ENCODE results near the gene DOCK2. TPM values are rescaled to one million over a fixed set of nuclear protein-coding genes. Genes with fewer than 3 reads are reported as not detected.

The DOCK2 gene
- total and polyA plus RNA-seq, 9 of the 15 experiments (the other 6 are each of a cell fraction or from before 2014, with no cell fraction given): 4.5 to 42.6 (median 20.5) TPM

DNA sequence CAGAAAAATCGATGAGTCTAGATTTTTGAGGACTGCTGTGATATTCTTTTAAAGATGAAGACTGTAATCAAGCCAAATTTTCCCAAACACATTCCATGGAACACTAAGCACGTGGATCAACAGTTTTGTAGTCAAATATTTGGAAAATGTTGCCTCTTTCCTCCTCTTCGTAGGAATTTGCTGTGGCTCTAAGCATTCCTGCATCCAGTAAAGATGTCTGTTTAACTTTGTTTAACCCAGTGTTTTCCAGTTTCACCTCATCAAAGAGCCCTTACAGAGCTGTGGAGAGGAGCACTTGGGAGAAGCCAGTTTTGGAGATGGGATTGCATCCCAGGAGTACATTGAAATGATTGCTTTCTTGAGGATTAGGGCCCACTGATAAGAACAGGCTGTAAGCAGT lies 284.3 kb downstream of the DOCK2 start:
- Histone ChIP-seq H4K20me1 (replicated peaks; ENCODE audit: control insufficient read depth, insufficient read depth, low read length) (no peaks in the 10 kb centered on the region), H3K4me1 (replicated peaks in 1 of 2; ENCODE audit: control insufficient read depth in 2 of 2, insufficient read depth in 2 of 2, low read length in 2 of 2) (no peaks in the 10 kb centered on the region), H3K4me3 (no peak overlapping the region), H3K9me1 (ENCODE audit: control insufficient read depth, insufficient read depth, low read length) (no peaks in the 10 kb centered on the region), H3K36me3 (ENCODE audit: control insufficient read depth, insufficient read depth, low read length) (no peaks in the 10 kb centered on the region), H3K27ac (ENCODE audit: extremely low read depth, low read depth, low read length) (no peak overlapping the region), H3K9me3 (replicated peaks; ENCODE audit: control insufficient read depth, insufficient read depth, low read depth, low read length) (no peaks in the 10 kb centered on the region), H3K4me2 (ENCODE audit: insufficient read depth, low read length) (no peak overlapping the region), H2AFZ (ENCODE audit: low read depth, low read length) (no peak overlapping the region), H3K79me2 (ENCODE audit: control insufficient read depth, insufficient read depth, low read length) (no peaks in the 10 kb centered on the region), H3K27me3 (ENCODE audit: control insufficient read depth in 2 of 2, insufficient read depth in 2 of 2, low read length in 2 of 2) (no peaks in the 10 kb centered on the region), H3K9ac (ENCODE audit: insufficient read depth in 1 of 2, low read depth in 2 of 2, low read length in 2 of 2) (no peak overlapping the region)
- no peak for TF ChIP-seq KDM4B (IDR thresholded peaks at IDR 0.05; ENCODE audit: borderline replicate concordance in 2 of 2, low read depth in 1 of 2)
- TF ChIP-seq EGR1 (conservative IDR thresholded peaks at IDR 0.05): no peak
- no peak for TF ChIP-seq HDAC3 (IDR thresholded peaks at IDR 0.05; ENCODE audit: borderline replicate concordance, partially characterized antibody)
- TF ChIP-seq LARP7 (IDR thresholded peaks at IDR 0.05): no peak
- no peak for TF ChIP-seq CBFA2T3 (IDR thresholded peaks at IDR 0.05)
- TF ChIP-seq ZNF253 (CRISPR knock-in tag; conservative IDR thresholded peaks at IDR 0.05): no peak
- BruUV-seq (replicated peaks): no TSS peak
- no peak for ATAC-seq
- WGBS (ENCODE audit: insufficient coverage, low coverage, missing lambda C conversion rate): 2% methylated on average over 3 of the region's 3 CpGs
- ChIA-PET POLR2A (interaction anchor here (0.6 to 1.0 kb wide), 3 partner anchors 9 to 1471 kb away, joined by 3 to 5 read pairs (median 4); no protein-coding TSS in a partner anchor), CTCF (ENCODE audit: low intra/inter-chr PET ratio) (no interaction called here)
- DNase-seq (ENCODE audit: extremely low read depth in 1 of 4, low spot score in 3 of 4): no peak
- in situ Hi-C loops (cut with MboI): no loop called here
- intact Hi-C loops (cut with micrococcal nuclease): no loop called here
- no peak for FAIRE-seq

DNA sequence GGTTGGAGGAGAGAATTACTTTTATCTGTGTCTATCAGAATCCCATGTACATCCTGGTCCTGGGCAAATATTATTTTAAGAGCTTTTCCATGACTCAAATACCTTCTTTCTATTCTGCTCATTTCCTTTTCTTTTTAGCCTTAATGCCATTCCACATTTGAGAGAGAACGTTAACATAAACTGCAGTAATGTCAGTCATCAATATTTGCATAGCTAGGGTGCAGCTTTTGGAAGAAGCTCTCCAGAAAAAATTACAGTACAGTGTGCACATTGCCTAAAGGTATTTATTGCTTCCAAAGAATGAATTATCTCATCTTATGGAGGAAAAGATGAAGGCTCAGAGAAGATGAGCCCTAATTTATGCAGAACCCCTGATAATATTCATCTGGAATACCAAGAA lies 284.9 kb downstream of the DOCK2 start:
- H3K4me1 ChIP-seq (replicated peaks in 1 of 2; ENCODE audit: control insufficient read depth in 2 of 2, insufficient read depth in 2 of 2, low read length in 2 of 2): no peaks in the 10 kb centered on the region
- no peaks in the 10 kb centered on the region for H4K20me1 ChIP-seq (replicated peaks; ENCODE audit: control insufficient read depth, insufficient read depth, low read length)
- no peaks in the 10 kb centered on the region for H3K79me2 ChIP-seq (ENCODE audit: control insufficient read depth, insufficient read depth, low read length)
- no peak overlapping the region for H2AFZ ChIP-seq (ENCODE audit: low read depth, low read length)
- no TSS peak for BruUV-seq (replicated peaks)
- H3K4me2 ChIP-seq (ENCODE audit: insufficient read depth, low read length): no peak overlapping the region
- H3K9me3 ChIP-seq (replicated peaks; ENCODE audit: control insufficient read depth, insufficient read depth, low read depth, low read length): no peaks in the 10 kb centered on the region
- POLR2A ChIA-PET: interaction anchor here (0.6 to 1.0 kb wide), 3 partner anchors 9 to 1471 kb away, joined by 3 to 5 read pairs (median 4); no protein-coding TSS in a partner anchor
- no peak for FAIRE-seq
- no peak overlapping the region for H3K4me3 ChIP-seq
- H3K36me3 ChIP-seq (ENCODE audit: control insufficient read depth, insufficient read depth, low read length): no peaks in the 10 kb centered on the region
- intact Hi-C loops (cut with micrococcal nuclease): no loop called here
- no peak overlapping the region for H3K9ac ChIP-seq (ENCODE audit: insufficient read depth in 1 of 2, low read depth in 2 of 2, low read length in 2 of 2)
- in situ Hi-C loops (cut with MboI): no loop called here
- 6% methylated on average over 1 of the region's 1 CpG for WGBS (ENCODE audit: insufficient coverage, low coverage, missing lambda C conversion rate)
- H3K9me1 ChIP-seq (ENCODE audit: control insufficient read depth, insufficient read depth, low read length): no peaks in the 10 kb centered on the region
- no peak for DNase-seq (ENCODE audit: extremely low read depth in 1 of 4, low spot score in 3 of 4)
- H3K27ac ChIP-seq (ENCODE audit: extremely low read depth, low read depth, low read length): no peak overlapping the region
- CTCF ChIA-PET (ENCODE audit: low intra/inter-chr PET ratio): no interaction called here
- no peaks in the 10 kb centered on the region for H3K27me3 ChIP-seq (ENCODE audit: control insufficient read depth in 2 of 2, insufficient read depth in 2 of 2, low read length in 2 of 2)
- ATAC-seq: no peak
- no peak for TF ChIP-seq ZBED1 (IDR thresholded peaks at IDR 0.05)
- TF ChIP-seq, protein P1, sequence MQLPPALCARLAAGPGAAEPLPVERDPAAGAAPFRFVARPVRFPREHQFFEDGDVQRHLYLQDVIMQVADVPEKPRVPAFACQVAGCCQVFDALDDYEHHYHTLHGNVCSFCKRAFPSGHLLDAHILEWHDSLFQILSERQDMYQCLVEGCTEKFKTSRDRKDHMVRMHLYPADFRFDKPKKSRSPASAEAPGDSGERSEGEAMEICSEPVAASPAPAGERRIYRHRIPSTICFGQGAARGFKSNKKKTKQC (CRISPR knock-in tag; IDR thresholded peaks at IDR 0.05): no peak
- TF ChIP-seq SPI1 (IDR thresholded peaks at IDR 0.05; ENCODE audit: borderline replicate concordance, low read depth, low read length): no peak
- TF ChIP-seq PCBP2 (IDR thresholded peaks at IDR 0.05; ENCODE audit: low read depth, low read length, poor library complexity, severe bottlenecking): no peak
- TF ChIP-seq, protein P2, sequence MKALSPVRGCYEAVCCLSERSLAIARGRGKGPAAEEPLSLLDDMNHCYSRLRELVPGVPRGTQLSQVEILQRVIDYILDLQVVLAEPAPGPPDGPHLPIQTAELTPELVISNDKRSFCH (CRISPR knock-in tag; IDR thresholded peaks at IDR 0.05): no peak
- TF ChIP-seq, protein P2 (tag; IDR thresholded peaks at IDR 0.05): no peak
- TF ChIP-seq CBX3 (IDR thresholded peaks at IDR 0.05; ENCODE audit: borderline replicate concordance in 1 of 2, low read length in 2 of 2): no peak
- TF ChIP-seq TAF7 (tag; IDR thresholded peaks at IDR 0.05): no peak
- no peak for TF ChIP-seq NR4A1 (CRISPR knock-in tag; IDR thresholded peaks at IDR 0.05)
- no peak for TF ChIP-seq NR4A1 (tag; IDR thresholded peaks at IDR 0.05)
- TF ChIP-seq, protein P3, sequence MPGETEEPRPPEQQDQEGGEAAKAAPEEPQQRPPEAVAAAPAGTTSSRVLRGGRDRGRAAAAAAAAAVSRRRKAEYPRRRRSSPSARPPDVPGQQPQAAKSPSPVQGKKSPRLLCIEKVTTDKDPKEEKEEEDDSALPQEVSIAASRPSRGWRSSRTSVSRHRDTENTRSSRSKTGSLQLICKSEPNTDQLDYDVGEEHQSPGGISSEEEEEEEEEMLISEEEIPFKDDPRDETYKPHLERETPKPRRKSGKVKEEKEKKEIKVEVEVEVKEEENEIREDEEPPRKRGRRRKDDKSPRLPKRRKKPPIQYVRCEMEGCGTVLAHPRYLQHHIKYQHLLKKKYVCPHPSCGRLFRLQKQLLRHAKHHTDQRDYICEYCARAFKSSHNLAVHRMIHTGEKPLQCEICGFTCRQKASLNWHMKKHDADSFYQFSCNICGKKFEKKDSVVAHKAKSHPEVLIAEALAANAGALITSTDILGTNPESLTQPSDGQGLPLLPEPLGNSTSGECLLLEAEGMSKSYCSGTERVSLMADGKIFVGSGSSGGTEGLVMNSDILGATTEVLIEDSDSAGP (CRISPR knock-in tag; IDR thresholded peaks at IDR 0.05): no peak

Data from K562 (cell line).